Left ventricle myocardium inferior (tissue), 1 donor: ENCODE data around the gene PKN3. TPM values are rescaled to one million over a fixed set of nuclear protein-coding genes. Genes with fewer than 3 reads are reported as not detected.

ENCODE experiments used
- DNase-seq: peaks from one replicate; pipeline ENCODE4 v3.0.0-alpha.2; 2020
- H3K27ac ChIP-seq: fragments of 200-600 bp; replicated peaks from 2 replicates; pipeline ENCODE4 v1.8.0; 2021
- H3K27me3 ChIP-seq: fragments of 200-600 bp; 2 replicates; pipeline ENCODE4 v1.8.0; 2021; ENCODE audit warnings: low read depth
- H3K36me3 ChIP-seq: fragments of 200-600 bp; 2 replicates; pipeline ENCODE4 v1.8.0; 2021
- H3K4me1 ChIP-seq: fragments of 200-600 bp; 2 replicates; pipeline ENCODE4 v1.8.0; 2021
- H3K4me3 ChIP-seq: fragments of 200-600 bp; 2 replicates; pipeline ENCODE4 v1.8.0; 2021; ENCODE audit warnings: mild to moderate bottlenecking, moderate library complexity
- H3K9me3 ChIP-seq: fragments of 200-600 bp; replicated peaks from 2 replicates; pipeline ENCODE4 v1.8.0; 2021
- intact Hi-C: fragments of 100-400 bp; cut with micrococcal nuclease; formaldehyde crosslinking; loops from one replicate; pipeline ENCODE4 v1.11.0; 2022
- total RNA-seq: library from RNA; stranded (reverse); fragmentation: NEBNext Ultra II Directional; extraction: Animal tissue kit (Norgen Biotek cat#: 25700); gene quantifications from one replicate; pipeline ENCODE4 v1.2.1, GENCODE V29; 2021
- TF ChIP-seq, protein P1 (sequence below): fragments of 200-600 bp; IDR thresholded peaks from 2 replicates; pipeline ENCODE4 v1.8.0; 2021; ENCODE audit warnings: antibody characterized with exemption, mild to moderate bottlenecking, borderline replicate concordance
- donor health status: DM: no; HTN: yes; CAD: no; lungs with severe emphysema.

PKN3 gene
- total RNA-seq, 1 donor from 2014 or later, result 6.3 TPM

DNA sequence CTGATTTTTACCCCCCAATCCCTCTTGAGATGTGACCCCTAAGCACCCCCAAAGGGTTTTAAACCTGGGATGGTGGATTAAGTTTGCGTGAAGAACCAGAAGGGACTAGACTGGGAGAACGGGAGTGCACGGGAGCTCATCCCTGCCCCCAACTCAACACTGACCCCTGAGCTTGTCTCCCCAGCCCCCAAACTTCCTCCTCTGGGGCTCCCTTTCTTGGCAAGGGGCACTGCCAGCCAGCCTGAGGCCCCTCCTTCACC lies 18.3 kb upstream of the PKN3 start:
- Histone ChIP-seq H3K27me3 (no peaks in the 10 kb centered on the region), H3K4me3 (peak overlapping the region; percentile 72), H3K27ac (peak overlapping the region; percentile 77), H3K4me1 (peaks cover 33% of the 10 kb centered on the region), H3K9me3 (no peaks in the 10 kb centered on the region), H3K36me3 (no peaks in the 10 kb centered on the region)
- DNase-seq, result no peak
- intact Hi-C loops, result no loop called here
- TF ChIP-seq, protein P1, sequence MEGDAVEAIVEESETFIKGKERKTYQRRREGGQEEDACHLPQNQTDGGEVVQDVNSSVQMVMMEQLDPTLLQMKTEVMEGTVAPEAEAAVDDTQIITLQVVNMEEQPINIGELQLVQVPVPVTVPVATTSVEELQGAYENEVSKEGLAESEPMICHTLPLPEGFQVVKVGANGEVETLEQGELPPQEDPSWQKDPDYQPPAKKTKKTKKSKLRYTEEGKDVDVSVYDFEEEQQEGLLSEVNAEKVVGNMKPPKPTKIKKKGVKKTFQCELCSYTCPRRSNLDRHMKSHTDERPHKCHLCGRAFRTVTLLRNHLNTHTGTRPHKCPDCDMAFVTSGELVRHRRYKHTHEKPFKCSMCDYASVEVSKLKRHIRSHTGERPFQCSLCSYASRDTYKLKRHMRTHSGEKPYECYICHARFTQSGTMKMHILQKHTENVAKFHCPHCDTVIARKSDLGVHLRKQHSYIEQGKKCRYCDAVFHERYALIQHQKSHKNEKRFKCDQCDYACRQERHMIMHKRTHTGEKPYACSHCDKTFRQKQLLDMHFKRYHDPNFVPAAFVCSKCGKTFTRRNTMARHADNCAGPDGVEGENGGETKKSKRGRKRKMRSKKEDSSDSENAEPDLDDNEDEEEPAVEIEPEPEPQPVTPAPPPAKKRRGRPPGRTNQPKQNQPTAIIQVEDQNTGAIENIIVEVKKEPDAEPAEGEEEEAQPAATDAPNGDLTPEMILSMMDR, result no peak

DNA sequence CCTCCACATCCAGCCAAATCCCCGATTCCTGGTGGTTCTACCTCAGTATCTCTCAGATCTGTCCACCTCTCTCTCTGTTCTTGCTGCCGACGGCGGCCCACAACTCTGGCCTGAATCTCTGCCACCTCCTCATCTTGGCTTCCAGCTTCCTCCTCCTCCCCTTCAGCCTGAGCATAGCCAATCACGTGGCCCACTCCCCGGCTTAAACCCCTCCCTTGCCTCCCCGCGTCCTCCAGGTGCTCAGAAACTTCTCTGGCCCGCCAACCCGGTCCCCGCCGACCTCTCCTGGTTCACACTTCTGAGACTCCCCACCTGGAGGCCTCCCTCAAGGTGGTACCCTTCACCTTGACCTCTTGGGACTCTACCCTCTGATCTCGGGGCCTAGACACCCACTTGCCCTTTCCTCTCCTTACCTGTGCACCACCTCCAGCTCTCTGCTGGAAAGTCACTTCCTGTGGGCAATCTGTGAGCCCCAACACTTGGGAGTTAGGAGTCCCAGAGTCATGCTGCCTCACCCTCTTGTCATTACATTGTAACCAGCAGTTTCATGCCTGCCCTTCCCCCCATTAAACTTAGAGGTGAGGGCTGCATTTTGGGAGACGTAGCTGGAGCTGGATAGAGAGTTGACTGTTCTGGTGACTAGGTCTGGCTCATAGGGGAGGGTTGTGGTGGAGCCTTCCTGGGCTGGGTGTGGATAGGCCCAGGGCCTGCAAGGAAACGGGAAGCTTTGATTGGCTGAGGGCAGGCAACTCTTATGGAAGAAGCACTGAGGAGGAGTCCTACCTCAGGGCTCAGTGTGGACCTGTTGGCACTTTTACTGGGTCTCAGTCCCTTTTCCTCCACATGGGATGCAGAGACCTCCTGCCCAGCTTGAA lies 17.7 kb upstream of the PKN3 start:
- TF ChIP-seq, protein P1, result no peak
- H3K4me1 ChIP-seq, result peaks cover 33% of the 10 kb centered on the region
- no peaks in the 10 kb centered on the region for H3K36me3 ChIP-seq
- H3K27ac ChIP-seq, result peak overlapping the region; percentile 77
- H3K4me3 ChIP-seq, result peak overlapping the region; percentile 72
- peak; percentile 71 for DNase-seq
- H3K27me3 ChIP-seq, result no peaks in the 10 kb centered on the region
- no peaks in the 10 kb centered on the region for H3K9me3 ChIP-seq
- intact Hi-C loops, result no loop called here

DNA sequence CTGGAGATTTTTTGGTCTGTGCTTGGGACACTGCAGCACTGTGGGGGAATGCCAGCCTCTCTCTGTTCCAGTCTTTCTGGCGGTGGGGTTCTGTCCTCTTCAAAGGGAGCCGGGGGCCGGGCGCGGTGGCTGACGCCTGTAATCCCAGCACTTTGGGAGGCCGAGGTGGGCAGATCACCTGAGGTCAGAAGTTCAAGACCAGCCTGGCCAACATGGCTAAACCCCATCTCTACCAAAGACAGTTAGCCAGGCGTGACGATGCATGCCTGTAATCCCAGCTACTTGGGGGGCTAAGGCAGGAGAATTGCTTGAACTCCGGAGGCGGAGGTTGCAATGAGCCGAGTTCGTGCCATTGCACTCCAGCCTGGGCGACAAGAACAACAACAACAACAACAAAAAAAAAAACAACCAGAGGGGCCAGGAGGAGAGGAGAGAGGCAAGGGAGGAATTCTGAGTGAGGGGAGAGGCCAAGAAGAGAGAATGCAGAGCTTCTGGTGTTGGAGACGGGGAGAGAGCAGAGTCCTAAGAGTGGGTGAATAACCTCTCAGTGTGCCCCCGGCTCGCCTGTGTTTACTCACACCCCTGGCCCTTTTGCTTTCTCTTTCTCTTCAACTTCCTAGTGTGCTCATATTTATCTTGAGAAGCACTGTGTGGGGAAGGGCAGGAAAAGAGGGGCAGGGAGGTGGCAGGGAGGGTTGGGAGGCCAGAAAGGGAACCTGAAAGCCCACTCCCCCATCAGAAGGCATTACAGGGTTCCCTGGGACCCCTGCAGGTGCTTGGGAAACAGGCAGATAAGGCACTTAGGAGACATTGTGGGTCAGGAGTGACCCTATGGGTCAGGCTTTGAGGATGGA lies 16.4 kb upstream of the PKN3 start:
- Histone ChIP-seq H3K4me1 (peaks cover 42% of the 10 kb centered on the region), H3K27ac (peak overlapping the region; percentile 4), H3K4me3 (no peak overlapping the region), H3K27me3 (no peaks in the 10 kb centered on the region), H3K9me3 (no peaks in the 10 kb centered on the region), H3K36me3 (no peaks in the 10 kb centered on the region)
- TF ChIP-seq, protein P1, result no peak
- intact Hi-C loops, result no loop called here
- DNase-seq, result no peak

DNA sequence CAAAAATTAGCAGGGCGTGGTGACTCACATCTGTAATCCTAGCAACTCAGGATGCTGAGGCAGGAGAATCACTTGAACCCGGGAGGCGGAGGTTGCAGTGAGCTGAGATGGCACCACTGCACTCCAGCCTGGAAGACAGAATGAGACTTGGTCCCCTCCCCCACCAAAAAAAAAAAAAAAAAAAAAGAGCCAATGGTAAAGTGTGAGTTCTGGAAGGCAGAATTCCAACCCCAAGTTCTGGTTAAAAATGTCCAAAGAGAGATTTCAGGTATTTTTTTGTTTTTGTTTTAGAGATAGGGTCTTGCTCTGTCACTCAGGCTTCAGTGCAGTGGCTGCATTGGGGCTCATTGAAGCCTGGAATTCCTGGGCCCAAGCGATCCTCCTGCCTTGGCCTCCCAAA lies 14.8 kb upstream of the PKN3 start:
- H3K4me1 ChIP-seq, result peaks cover 53% of the 10 kb centered on the region
- no peaks in the 10 kb centered on the region for H3K9me3 ChIP-seq
- DNase-seq, result no peak
- peaks cover 13% of the 10 kb centered on the region for H3K36me3 ChIP-seq
- no peak overlapping the region for H3K4me3 ChIP-seq
- intact Hi-C loops, result no loop called here
- no peaks in the 10 kb centered on the region for H3K27me3 ChIP-seq
- H3K27ac ChIP-seq, result no peak overlapping the region
- TF ChIP-seq, protein P1, result no peak

DNA sequence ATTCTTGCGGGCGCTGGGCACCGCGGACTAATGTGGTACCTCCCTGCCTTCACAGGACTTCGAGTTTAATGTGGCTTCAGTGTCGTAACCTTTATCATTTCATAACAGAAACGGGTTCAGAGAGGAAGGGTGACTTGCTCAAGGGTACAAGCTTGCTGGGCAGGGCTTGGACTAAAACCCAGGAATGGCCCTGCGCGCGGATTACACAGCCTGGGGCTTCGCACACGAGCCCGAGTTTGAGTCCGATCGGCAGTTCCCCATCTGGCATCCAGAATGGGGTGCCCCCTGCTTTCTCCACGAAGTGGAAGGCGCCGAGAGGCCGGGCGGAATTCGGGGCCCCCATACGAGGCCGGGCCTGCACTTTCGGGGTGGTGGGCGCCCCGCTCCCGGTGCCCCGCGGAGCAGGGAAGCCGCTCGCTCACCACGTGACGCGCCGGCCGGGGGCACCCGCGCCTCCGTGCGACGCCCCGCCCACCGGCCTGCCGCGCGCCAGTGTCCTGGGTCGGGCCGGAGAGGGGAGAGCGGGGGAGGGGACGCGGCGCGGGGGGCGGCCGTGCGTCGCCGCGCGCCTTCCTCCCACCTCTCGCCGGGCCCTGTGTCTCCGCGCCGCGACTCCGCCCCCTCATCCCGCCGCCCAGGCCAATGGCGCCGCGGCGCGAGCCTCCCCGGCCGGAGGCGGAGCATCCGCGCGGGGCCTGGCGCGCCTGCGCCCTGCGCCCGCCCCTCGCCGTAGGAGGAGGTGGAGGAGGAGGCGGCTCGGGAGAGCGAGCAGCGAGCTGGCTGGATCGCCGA lies 13.6 kb upstream of the PKN3 start, which contains the start of gene SET:
TSS of gene SET (plus strand) at position 722 of the 792 bp plus-strand sequence. CDS start 361 bp downstream, outside the sequence.
- Histone ChIP-seq H3K27ac (peak within 1 kb of the TSS; percentile 98), H3K4me1 (peaks cover 47% of the 10 kb centered on the region), H3K36me3 (peaks cover 26% of the 10 kb centered on the region), H3K9me3 (no peaks in the 10 kb centered on the region), H3K4me3 (peak within 1 kb of the TSS; percentile 81), H3K27me3 (no peaks in the 10 kb centered on the region)
- intact Hi-C loops, result no loop called here
- TF ChIP-seq, protein P1, result no peak
- peak; percentile 97 for DNase-seq
